Stimulated activated CD4-positive, alpha-beta T cell treated with anti-CD3 and anti-CD28 coated beads, Interleukin-12 subunit alpha, Interleukin-12 subunit beta, amount 100 ng/mL, for 48 hours (primary cell): ENCODE results near the gene PIK3C3.
"Not testable (repeated sequence)": the region's sequence is repeated elsewhere in the genome, so short reads cannot be mapped to it uniquely, and the experiment has no call there.

ENCODE experiments used
- DNase-seq, 3 donors: peaks; one replicate each; pipeline ENCODE4 v3.0.0-alpha.2; 2020; ENCODE audit warnings: low read depth in 2 of 3, low spot score in 1 of 3

The PIK3C3 gene

GRCh38 chr18:42068030-42068429 lies 113.0 kb downstream of the PIK3C3 start:
- DNase-seq: no peak

- no peak for DNase-seq
Observed at GRCh38 chr18:42069036-42069435, 114.0 kb downstream of the PIK3C3 start.

DNA sequence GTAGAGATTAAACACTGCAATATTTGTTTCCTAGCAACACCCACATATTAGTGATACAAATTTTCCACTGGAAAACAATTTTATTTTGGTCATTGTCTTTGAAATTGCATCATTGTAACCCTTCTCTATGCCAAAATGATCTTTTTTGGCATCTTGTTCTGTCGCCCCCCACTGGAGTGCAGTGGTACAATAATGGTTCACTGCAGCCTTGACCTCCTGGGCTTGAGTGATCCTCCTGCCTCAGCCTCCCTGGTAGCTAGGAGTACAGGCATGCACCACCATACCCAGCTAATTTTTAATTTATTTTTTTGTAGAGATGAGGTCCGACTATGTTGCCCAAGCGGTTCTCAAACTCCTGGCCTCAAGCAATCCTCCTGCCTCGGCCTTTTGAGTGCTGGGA lies 117.4 kb downstream of the PIK3C3 start:
- DNase-seq: peak in 1 of 3 donors; percentile 1

DNA sequence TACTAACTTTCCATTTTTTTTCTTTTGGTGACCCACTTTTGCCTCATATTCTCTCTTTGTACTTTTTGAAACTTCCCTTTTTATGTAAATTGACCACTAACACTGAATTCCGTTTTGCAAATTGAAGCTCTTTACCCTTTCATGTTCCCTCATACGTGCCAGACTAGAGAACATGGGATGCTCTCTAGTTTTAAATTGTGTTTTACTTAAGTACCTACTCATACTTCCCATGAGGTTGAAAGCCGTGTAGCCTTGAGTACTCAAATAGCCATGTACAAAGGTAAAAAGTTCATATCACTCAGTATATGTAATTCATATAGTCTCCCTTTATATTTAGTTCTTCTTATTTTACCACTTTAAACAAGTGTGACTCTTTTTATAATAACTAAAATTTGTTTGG lies 119.7 kb downstream of the PIK3C3 start:
- no peak for DNase-seq

- no peak for DNase-seq
Observed at GRCh38 chr18:42078711-42079110, 123.7 kb downstream of the PIK3C3 start.

DNA sequence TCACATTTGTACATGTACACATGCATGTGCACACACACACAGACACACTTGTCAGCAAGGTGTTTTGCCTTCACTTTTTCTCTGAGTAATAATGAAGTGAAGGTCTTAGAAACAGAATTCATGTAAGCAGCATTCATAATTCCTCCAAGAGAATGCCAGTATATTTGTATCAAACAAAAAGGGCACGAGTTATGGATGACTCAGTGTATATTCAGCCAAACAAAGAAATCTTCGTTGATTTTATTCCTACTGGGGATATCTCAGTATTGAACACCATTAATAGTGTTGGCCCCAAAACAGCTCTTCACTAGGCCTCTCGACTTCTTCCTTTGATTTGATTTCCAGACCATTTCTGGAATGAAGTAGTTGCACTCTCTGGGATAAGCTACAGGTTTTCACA lies 125.3 kb downstream of the PIK3C3 start:
- no peak for DNase-seq

DNA sequence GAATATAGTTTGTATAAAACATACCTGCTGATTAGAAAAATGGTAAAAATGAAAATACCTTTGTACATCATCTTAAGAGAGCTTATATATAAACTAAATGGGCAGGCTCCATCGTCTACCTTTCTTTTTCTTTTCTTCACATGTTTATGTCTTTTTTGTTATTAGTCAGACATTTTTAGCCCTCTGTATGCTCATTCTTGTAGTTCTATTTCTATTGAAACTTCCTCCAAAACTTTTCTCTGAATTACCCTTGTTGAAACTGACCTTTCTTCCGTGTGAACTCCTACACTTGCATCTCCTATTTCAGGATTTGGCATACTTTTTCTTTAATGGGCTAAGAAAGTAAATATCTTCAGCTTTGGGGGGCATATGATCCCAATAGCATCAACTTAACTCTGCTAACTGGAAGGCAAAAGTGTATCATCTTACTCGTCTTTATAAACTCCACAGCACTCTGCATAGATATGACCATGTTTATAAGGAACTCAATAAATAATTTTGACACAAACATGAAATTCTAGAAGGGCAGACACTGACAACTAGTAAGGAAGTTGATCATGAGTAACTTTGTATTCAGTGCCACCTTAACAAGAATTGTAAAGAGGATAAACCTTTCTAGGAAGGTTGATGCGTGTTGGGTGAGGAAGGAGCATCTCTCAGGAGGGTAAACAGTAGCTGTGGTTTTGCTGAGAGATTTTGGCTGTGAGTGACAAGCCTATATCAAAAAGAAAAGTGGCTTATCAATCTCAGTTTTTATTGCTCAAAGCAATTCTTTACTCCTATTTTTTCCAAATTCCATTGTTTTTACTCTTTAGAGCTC lies 127.6 kb downstream of the PIK3C3 start:
- no peak for DNase-seq

- DNase-seq: no peak
Observed at GRCh38 chr18:42086288-42086687, 131.3 kb downstream of the PIK3C3 start.

DNA sequence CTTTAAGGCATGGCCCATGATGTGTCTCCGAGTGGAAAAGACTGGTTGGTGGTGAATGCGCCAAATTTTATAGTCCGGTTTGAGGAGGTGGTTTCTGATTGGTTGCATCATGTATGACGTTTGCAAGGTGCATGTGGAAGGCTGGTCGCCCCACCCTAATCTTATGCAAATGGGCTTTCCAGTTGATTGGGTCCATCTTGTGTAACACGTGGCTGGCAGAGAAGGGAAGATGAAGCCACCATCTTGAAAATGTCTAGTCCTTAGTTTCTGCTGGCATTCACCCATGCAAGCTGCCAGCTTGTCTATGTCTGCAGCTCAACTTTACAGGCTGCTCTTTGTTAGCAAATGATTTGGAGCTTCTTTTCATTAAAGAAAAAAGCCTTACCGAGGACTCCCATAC lies 132.2 kb downstream of the PIK3C3 start:
- no peak for DNase-seq

DNA sequence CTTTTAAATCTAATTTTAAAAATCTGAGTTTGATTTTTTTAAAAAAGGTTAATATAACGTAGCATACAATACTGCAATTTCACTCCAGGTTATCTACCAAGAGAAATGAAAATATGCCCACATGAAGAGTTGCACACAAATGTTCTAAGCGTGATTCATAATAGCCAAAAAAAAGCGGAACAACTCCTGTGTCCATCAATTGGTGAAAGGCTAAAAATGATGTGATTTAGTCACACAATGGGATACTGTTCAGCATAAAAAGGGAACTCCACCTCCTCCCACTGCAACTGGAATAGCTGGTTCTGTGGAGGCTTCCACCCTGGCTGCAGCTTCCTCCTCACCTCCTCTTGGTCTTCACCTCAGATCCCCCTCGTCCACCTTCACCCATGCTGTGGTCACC lies 132.8 kb downstream of the PIK3C3 start:
- DNase-seq: no peak

DNA sequence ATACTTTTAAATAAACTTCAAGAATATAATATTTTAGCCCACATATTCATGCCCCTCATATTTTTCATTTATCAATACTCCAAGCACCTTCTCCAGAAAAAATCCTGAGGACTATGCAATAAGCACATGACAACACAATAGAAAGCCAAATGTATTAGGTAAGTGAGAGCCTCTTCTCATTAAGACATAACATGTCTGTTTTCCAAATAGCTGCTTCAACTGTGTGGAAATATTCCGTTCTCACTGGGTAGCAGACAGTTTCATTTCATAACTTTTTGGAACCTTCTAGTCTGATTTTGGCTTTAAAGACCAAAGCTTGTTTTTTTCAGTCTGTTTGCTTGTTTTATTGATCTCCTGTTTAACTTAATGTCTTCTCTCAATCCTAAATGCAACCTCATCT lies 137.8 kb downstream of the PIK3C3 start:
- no peak for DNase-seq

GRCh38 chr18:42094875-42095274 lies 139.8 kb downstream of the PIK3C3 start:
- DNase-seq: no peak

DNA sequence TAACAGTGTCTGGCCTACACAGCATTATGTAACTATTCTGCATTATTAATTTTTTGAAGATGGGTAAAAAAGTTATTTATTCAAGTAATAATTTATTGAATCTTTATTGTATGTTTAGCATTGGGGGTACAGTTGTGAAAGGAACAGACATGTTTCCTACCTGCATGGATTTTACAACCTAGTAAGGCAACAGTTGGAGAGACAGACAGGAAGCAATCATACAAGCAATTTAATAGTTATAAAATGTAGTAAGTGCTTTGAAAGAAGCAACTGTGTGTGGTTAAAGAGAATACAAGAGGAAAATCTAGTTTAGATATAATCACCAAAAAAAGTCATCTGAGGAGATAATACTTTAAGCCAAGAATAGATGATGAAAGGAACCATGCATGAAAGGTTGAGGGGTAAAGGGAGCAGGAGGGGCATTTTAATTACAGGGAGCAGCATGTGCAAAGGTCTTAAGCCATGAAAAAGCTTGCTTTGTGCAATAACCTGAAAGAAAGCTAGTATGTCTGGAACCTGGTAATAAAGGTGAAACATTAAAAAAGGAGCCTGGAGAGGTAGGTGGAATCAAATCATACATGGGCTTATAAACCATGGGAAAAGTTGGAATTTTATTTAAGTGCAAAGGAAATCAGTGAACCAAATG lies 140.8 kb downstream of the PIK3C3 start:
- no peak for DNase-seq

GRCh38 chr18:42100248-42100647 lies 145.2 kb downstream of the PIK3C3 start:
- DNase-seq: no peak

- DNase-seq: no peak
Observed at GRCh38 chr18:42100911-42101310, 145.9 kb downstream of the PIK3C3 start.

DNA sequence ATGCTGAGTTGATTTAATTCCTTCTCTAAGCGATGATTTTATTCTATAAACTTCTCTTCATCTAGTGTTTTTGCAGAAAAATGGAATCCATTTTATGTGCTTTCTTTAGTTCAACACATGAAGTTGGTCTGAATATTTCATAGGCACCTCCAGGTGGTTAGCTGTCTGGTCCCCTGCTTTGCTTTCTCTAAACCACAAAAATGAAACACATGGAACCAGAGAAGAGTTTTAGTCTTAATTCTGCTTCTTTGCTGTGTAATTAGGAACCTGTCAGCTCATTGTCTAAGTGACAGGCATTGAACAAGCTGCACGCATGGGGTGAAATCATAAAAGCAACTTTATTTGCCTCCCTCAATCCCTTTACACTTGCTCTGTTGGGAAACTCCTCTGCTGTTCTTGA lies 150.4 kb downstream of the PIK3C3 start:
- no peak for DNase-seq

DNA sequence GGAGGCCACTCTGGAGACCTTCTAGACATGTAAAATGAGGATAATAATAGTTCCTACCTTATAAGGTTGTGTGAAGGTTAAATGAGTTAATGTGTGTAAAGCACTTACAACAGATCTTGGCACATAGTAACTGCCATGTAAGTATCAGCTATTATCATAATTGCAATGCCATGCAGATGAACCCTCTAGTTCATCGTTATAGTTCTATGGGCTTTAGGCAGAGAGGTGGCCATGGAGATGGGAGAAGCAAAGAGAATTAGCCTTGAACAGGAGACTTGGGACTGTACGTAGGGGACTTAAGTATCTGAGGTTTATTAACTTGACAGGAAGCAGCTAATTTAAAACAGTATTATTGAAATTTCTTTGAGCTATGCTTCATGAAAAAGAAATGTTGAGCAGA lies 151.8 kb downstream of the PIK3C3 start:
- DNase-seq: no peak

GRCh38 chr18:42107287-42107686 lies 152.3 kb downstream of the PIK3C3 start:
- DNase-seq: no peak

- DNase-seq: no peak
Observed at GRCh38 chr18:42107691-42108450, 152.8 kb downstream of the PIK3C3 start.

DNA sequence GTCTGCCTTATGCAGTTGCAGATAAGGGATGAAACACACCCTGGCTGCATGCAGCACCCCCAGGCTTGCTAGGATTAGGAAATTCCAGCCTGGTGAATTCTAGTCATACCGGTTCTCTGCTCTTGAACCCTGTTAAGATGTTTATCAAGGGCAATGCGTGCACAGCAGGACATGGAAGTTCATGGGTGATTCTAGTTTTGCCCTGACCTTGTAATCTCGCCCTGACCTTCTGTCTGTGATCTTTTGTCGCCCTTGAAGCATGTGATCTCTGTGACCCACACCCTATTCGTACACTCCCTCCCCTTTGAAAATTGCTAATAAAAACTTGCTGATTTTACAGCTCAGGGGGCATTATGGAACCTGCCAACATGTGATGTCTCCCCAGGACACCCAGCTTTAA lies 157.1 kb downstream of the PIK3C3 start:
- DNase-seq: not testable (repeated sequence)

DNA sequence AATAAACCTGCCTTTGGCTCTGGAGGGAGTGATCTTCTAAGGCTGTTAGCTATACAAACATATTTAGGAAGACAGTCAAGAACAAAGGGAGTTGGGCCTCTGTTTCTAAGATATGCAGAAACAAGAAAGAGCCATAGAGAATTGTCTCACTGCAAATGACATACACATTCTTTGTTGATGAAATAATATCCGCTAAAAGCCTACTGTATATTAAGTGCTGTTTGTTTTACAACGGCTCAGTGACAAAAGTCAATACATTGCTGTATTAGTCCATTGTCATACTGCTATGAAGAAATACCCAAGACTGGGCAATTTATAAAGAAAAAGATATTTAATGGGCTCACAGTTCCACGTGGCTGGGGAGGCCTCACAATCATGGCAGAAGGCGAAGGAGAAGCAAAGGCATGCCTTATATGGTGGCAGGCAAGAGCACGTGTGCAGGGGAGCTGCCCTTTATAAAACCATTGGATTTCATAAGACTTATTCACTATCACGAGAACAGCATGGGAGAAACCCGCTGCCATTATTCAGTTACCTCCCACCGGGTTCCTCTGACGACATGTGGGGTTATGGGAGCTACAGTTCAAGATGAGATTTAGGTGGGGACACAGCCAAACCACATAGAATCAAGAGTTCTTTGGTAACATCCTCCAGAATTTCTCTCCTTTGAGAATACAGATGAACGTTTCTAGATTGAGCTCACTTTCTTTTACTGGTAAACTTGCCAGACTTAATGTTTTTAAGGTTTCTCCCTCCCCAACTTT lies 157.8 kb downstream of the PIK3C3 start:
- no peak for DNase-seq
